T1000 (cell line): ENCODE data around the gene OTUB1.
A peak's percentile ranks its signal among the peaks of the same experiment; 100 is the strongest.

Experiments used
- DNase-seq: peaks from one replicate; lab custom pipeline; 2025; ENCODE audit warnings: mixed read lengths; lab: John Stamatoyannopoulos, UW

OTUB1 gene

GRCh38 chr11:64005691-64006090 lies 19.5 kb downstream of the OTUB1 start:
- no peak for DNase-seq

- DNase-seq: no peak
Observed at GRCh38 chr11:64006398-64006797, 20.2 kb downstream of the OTUB1 start.

- peak; percentile 67 for DNase-seq
Observed at GRCh38 chr11:64007160-64007628, 21.0 kb downstream of the OTUB1 start.

- no peak for DNase-seq
Observed at GRCh38 chr11:64007629-64008282, 21.5 kb downstream of the OTUB1 start.

- no peak for DNase-seq
Observed at GRCh38 chr11:64008283-64008913, 22.2 kb downstream of the OTUB1 start.

- DNase-seq: no peak
Observed at GRCh38 chr11:64008914-64009633, 22.8 kb downstream of the OTUB1 start.

GRCh38 chr11:64009710-64010109 lies 23.5 kb downstream of the OTUB1 start:
- no peak for DNase-seq

GRCh38 chr11:64010783-64011182 lies 24.5 kb downstream of the OTUB1 start:
- DNase-seq: no peak

- no peak for DNase-seq
Observed at GRCh38 chr11:64011371-64011770, 25.1 kb downstream of the OTUB1 start.

GRCh38 chr11:64013141-64013896 lies 27.1 kb downstream of the OTUB1 start:
- no peak for DNase-seq

- no peak for DNase-seq
Observed at GRCh38 chr11:64014356-64014755, 28.1 kb downstream of the OTUB1 start.

- no peak for DNase-seq
Observed at GRCh38 chr11:64015510-64015909, 29.3 kb downstream of the OTUB1 start.

- DNase-seq: no peak
Observed at GRCh38 chr11:64015935-64016845, 30.0 kb downstream of the OTUB1 start.

- DNase-seq: no peak
Observed at GRCh38 chr11:64017945-64018224, 31.6 kb downstream of the OTUB1 start.

- no peak for DNase-seq
Observed at GRCh38 chr11:64018310-64018709, 32.1 kb downstream of the OTUB1 start.

- no peak for DNase-seq
Observed at GRCh38 chr11:64019106-64020037, 33.1 kb downstream of the OTUB1 start.

- DNase-seq: no peak
Observed at GRCh38 chr11:64020976-64021756, 34.9 kb downstream of the OTUB1 start.

- DNase-seq: no peak
Observed at GRCh38 chr11:64021757-64022093, 35.5 kb downstream of the OTUB1 start.

- DNase-seq: no peak
Observed at GRCh38 chr11:64022125-64022784, 36.0 kb downstream of the OTUB1 start.
